Heart left ventricle (tissue), 16 donors: ENCODE results near the gene OSBPL7. TPM values are rescaled to one million over a fixed set of nuclear protein-coding genes. Genes with fewer than 3 reads are reported as not detected.
A peak's percentile ranks its signal among the peaks of the same experiment; 100 is the strongest.

ENCODE experiments used
- ATAC-seq, 4 donors: fragments of 200-7000 bp; cut with Tn5 transposase; one replicate each; pipeline ENCODE4 v1.9.1; 2020 to 2022; ENCODE audit warnings: moderate library complexity in 4 of 4, mild to moderate bottlenecking in 3 of 4, moderate number of reproducible peaks in 1 of 4
- DNase-seq, 5 donors: peaks; one replicate each; pipeline ENCODE4 v3.0.0-alpha.2; 2020
- H3K27ac ChIP-seq, 12 donors: fragments of 200-600 bp; sonication (generic) in 4 of 12; one replicate each; pipeline versions ENCODE4 v1.5.0 to v1.8.0; 2016 to 2022; ENCODE audit warnings: mild to moderate bottlenecking in 2 of 12
- H3K27me3 ChIP-seq, 9 donors: fragments of 200-600 bp; sonication (generic) in 2 of 9; one replicate each; pipeline versions ENCODE4 v1.5.1 to v1.8.0; 2016 to 2022; ENCODE audit warnings: mild to moderate bottlenecking in 3 of 9
- H3K36me3 ChIP-seq, 9 donors: fragments of 200-600 bp; sonication (generic) in 2 of 9; one replicate each; pipeline versions ENCODE4 v1.5.0 to v1.8.0; 2018 to 2022; ENCODE audit warnings: mild to moderate bottlenecking in 2 of 9
- H3K4me1 ChIP-seq, 12 donors: fragments of 200-600 bp; sonication (generic) in 4 of 12; one replicate each; pipeline versions ENCODE4 v1.5.0 to v1.8.0; 2016 to 2022; ENCODE audit warnings: mild to moderate bottlenecking in 3 of 12
- H3K4me3 ChIP-seq, 12 donors: fragments of 200-600 bp; sonication (generic) in 4 of 12; one replicate each; pipeline versions ENCODE4 v1.5.0 to v1.8.0; 2017 to 2022; ENCODE audit warnings: mild to moderate bottlenecking in 9 of 12, moderate library complexity in 4 of 12
- H3K9me3 ChIP-seq, 12 donors: fragments of 200-600 bp; sonication (generic) in 4 of 12; one replicate each; pipeline versions ENCODE4 v1.5.0 to v1.8.0; 2016 to 2022; ENCODE audit warnings: mild to moderate bottlenecking in 1 of 12
- POLR2A ChIP-seq, 2 donors: fragments of 450-650 bp; IDR thresholded peaks; one replicate each; pipeline ENCODE4 v1.6.1; 2017; ENCODE audit warnings: antibody characterized with exemption in 2 of 2, mild to moderate bottlenecking in 2 of 2, moderate library complexity in 2 of 2
- WGBS, 4 donors: extraction: QIAGEN DNeasy Blood & Tissue Kit in 2 of 4; methylation state at CpG; one replicate each; pipeline versions ENCODE4 v1.1.5 to v1.1.7; 2013 to 2018; 5-methylcytosine and 5-hydroxymethylcytosine counted together
- intact Hi-C, 10 donors: fragments of 100-400 bp; cut with DNase I; formaldehyde crosslinking; loops; one replicate each; pipeline versions ENCODE4 v1.11.1 to v1.14.2; 2022
- polyA plus RNA-seq, 2 donors: library from polyadenylated mRNA; stranded (reverse); fragments of 200-250 nt; gene quantifications; one replicate each; pipeline ENCODE4 v1.2.3, GENCODE V29; 2013
- total RNA-seq, 9 donors: library from RNA; depleted of rRNA in 2 of 9; stranded (reverse); fragments of >200 nt in 2 of 9; fragmentation: NEBNext Ultra II Directional in 3 of 9; extraction: Animal tissue kit (Norgen Biotek cat#: 25700) in 3 of 9; gene quantifications; one replicate each; pipeline versions ENCODE4 v1.1.0 to v1.2.4, GENCODE V29; 2016 to 2023
- TF ChIP-seq, protein P1 (sequence below), 12 donors: fragments of 200-600 bp; sonication (generic) in 4 of 12; IDR thresholded peaks; one replicate each; pipeline versions ENCODE4 v1.5.0 to v1.8.0; 2018 to 2022; ENCODE audit warnings: antibody characterized with exemption in 12 of 12, mild to moderate bottlenecking in 5 of 12
- donor health status: ischemic (EF 13 %, LVEDD 7.1; RV severe dilation, severe dysfunction).
- donor health status: healthy with polysubstance abuse.
- donor health status: DM: no; HTN: yes; CAD: no.
- donor health status: DM: no; HTN: no; CAD: no.
- donor health status: ischemic (EF 25% LVEDD 6.9; RV normal size, moderate dysfunction).
- donor health status: ischemic (EF 25% LVEDD 5.7; RV mildly dilated, moderate dysfunction).
- donor health status: healthy.
- donor health status: DM: yes; HTN: yes; CAD: no.
- donor health status: ischemic (EF 35%, LVEDD 5.7; RV mildly dilated, moderate dysfunction).
- donor health status: nonischemic (EF 11% LVEDD 7.7; RV severe dilation, severe dysfunction).
- donor health status: DM: yes; HTN: yes; CAD: no.
- donor health status: PGD.
- donor health status: ischemic (EF 29% LVEDD 5.4; RV normal size, mild dysfunction).
- donor health status: nonischemic (EF 23%, LVEDD 6.1; RV moderate dilation, normal function).

OSBPL7 gene
- total and polyA plus RNA-seq, 11 donors, result 1.5 to 7.4 (median 5.2) TPM

DNA sequence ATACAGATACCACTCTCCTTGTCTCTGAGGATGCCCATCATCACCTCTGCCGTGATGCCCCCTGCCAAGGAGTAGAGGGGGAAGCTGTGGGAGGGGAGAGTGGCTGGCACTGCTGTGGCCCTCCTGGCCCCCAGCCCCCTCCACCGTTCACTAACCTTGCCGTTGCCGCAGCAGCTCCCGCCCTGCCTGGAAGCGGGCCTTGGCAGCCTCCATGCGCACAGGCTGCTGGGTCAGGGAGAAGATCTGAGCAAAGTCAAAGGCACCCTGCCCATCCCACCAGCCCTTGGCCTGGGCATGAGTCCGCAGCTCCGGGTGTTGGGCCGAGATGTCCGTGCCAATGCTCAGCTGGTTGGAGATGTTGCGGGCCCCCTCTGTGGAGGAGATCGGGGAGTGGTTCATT is 17.0 kb upstream of the OSBPL7 start:
- 90 to 95% (median 92%) methylated on average over 13 of the region's 13 CpGs for WGBS, 4 donors
- H3K4me1 ChIP-seq, result peaks cover 4 to 45% (median 24%) of the 10 kb centered on the region in 12 donors
- peaks cover 0 to 37% (median 22%) of the 10 kb centered on the region in 9 donors for H3K36me3 ChIP-seq
- intact Hi-C loops, result no loop called here
- peaks cover 0 to 4% (median 0%) of the 10 kb centered on the region in 9 donors for H3K27me3 ChIP-seq
- no peak for ATAC-seq
- no peak for TF ChIP-seq POLR2A (IDR thresholded peaks at IDR 0.05)
- TF ChIP-seq, protein P1, sequence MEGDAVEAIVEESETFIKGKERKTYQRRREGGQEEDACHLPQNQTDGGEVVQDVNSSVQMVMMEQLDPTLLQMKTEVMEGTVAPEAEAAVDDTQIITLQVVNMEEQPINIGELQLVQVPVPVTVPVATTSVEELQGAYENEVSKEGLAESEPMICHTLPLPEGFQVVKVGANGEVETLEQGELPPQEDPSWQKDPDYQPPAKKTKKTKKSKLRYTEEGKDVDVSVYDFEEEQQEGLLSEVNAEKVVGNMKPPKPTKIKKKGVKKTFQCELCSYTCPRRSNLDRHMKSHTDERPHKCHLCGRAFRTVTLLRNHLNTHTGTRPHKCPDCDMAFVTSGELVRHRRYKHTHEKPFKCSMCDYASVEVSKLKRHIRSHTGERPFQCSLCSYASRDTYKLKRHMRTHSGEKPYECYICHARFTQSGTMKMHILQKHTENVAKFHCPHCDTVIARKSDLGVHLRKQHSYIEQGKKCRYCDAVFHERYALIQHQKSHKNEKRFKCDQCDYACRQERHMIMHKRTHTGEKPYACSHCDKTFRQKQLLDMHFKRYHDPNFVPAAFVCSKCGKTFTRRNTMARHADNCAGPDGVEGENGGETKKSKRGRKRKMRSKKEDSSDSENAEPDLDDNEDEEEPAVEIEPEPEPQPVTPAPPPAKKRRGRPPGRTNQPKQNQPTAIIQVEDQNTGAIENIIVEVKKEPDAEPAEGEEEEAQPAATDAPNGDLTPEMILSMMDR (IDR thresholded peaks at IDR 0.05), result no peak
- no peak for DNase-seq
- no peaks in the 10 kb centered on the region for H3K9me3 ChIP-seq
- H3K27ac ChIP-seq, result no peak overlapping the region
- no peak overlapping the region for H3K4me3 ChIP-seq

DNA sequence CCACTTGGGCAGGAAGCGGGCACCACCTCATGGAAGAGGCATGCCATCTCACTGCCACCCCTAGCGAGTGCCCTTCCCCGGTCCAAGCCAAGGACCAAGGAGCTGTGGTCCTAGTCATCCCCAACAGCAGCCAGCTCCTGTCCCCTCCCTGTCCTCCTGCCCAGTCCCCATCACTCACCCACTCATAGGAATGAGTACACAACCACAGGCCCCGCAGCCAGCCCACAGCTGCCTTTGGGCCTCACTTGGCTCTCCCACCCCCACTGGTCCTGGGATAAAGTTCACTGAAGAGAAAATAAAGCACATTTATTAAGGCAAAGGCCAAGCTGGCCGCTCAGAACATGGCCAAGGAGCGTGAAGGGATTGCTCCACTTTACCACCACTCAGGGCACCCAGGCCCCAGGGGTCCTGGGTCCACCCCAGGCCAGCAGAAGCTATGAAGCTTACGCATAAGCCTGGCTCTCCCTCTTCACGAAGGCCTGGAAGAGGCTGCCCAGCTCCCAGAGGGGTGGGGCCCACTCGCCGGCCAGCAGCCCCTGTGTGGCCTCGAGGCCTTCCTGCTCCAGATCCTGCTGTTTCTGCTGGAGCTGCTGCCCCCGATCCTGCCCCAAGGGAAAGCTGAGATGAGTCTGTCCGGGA is 15.9 kb upstream of the OSBPL7 start:
- Histone ChIP-seq H3K4me1 (peaks cover 4 to 45% (median 23%) of the 10 kb centered on the region in 12 donors), H3K27ac (peak overlapping the region in 1 of 12 donors; percentile 6), H3K4me3 (no peak overlapping the region), H3K9me3 (no peaks in the 10 kb centered on the region), H3K27me3 (no peaks in the 10 kb centered on the region), H3K36me3 (peaks cover 0 to 37% (median 22%) of the 10 kb centered on the region in 9 donors)
- TF ChIP-seq POLR2A (IDR thresholded peaks at IDR 0.05), result no peak
- TF ChIP-seq, protein P1 (IDR thresholded peaks at IDR 0.05), result no peak
- no peak for DNase-seq
- 60 to 69% (median 61%) methylated on average over 9 to 13 of the region's 13 CpGs for WGBS, 4 donors
- intact Hi-C loops, result no loop called here
- ATAC-seq, result no peak

GRCh38 chr17:47836601-47837000 is 15.0 kb upstream of the OSBPL7 start:
- peaks cover 4 to 49% (median 28%) of the 10 kb centered on the region in 12 donors for H3K4me1 ChIP-seq
- no peak overlapping the region for H3K27ac ChIP-seq
- no peak for TF ChIP-seq POLR2A (IDR thresholded peaks at IDR 0.05)
- TF ChIP-seq, protein P1 (IDR thresholded peaks at IDR 0.05), result no peak
- DNase-seq, result no peak
- peaks cover 0 to 37% (median 22%) of the 10 kb centered on the region in 9 donors for H3K36me3 ChIP-seq
- H3K4me3 ChIP-seq, result no peak overlapping the region
- intact Hi-C loops, result no loop called here
- no peaks in the 10 kb centered on the region for H3K9me3 ChIP-seq
- WGBS, 4 donors, result 76 to 97% (median 86%) methylated on average over 5 to 6 of the region's 6 CpGs
- no peak for ATAC-seq
- no peaks in the 10 kb centered on the region for H3K27me3 ChIP-seq

DNA sequence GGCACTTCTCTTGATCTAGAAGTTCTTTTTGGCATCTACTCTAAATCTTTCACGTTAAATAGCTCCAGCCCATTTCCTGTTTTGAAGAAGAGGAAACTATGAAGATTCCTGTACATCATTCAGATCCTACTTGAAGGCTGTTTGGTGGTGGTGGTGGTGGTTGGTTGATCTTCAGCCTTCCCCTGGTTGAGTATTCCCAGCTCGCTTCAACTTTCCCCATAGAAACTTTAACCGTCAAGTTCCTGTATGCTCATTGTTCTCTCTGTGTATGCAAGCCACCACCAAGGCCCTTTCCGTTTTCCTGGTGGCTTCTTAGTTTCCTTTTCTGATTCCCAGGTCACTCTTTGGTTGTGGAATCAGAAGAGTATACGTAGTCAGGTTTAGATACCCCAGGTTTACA is 13.2 kb upstream of the OSBPL7 start:
- peaks cover 0 to 37% (median 22%) of the 10 kb centered on the region in 9 donors for H3K36me3 ChIP-seq
- H3K9me3 ChIP-seq, result no peaks in the 10 kb centered on the region
- no peaks in the 10 kb centered on the region for H3K27me3 ChIP-seq
- WGBS, 4 donors, result 51 to 57% (median 54%) methylated on average over 5 of the region's 5 CpGs
- intact Hi-C loops, result no loop called here
- H3K4me3 ChIP-seq, result no peak overlapping the region
- H3K27ac ChIP-seq, result peak overlapping the region in 10 of 12 donors; percentile 42 to 73 (median 60)
- ATAC-seq (no peak), DNase-seq (no peak)
- peaks cover 0 to 48% (median 28%) of the 10 kb centered on the region in 12 donors for H3K4me1 ChIP-seq
- TF ChIP-seq, protein P1 (IDR thresholded peaks at IDR 0.05), result no peak
- TF ChIP-seq POLR2A (IDR thresholded peaks at IDR 0.05), result no peak
